ACHN (cell line): ENCODE measurements around the gene SIM2.

ENCODE experiments used
- DNase-seq: peaks from one replicate; pipeline ENCODE4 v3.0.0-alpha.2; 2015
- in situ Hi-C: cut with HindIII; loops from 2 replicates; pipeline ENCODE4 v1.10.0; 2017; ENCODE audit warnings: low sequenced_read_pairs, low pct_ligation_motif_present, low pct_unique_long_range_greater_than_20kb

The SIM2 gene

DNA sequence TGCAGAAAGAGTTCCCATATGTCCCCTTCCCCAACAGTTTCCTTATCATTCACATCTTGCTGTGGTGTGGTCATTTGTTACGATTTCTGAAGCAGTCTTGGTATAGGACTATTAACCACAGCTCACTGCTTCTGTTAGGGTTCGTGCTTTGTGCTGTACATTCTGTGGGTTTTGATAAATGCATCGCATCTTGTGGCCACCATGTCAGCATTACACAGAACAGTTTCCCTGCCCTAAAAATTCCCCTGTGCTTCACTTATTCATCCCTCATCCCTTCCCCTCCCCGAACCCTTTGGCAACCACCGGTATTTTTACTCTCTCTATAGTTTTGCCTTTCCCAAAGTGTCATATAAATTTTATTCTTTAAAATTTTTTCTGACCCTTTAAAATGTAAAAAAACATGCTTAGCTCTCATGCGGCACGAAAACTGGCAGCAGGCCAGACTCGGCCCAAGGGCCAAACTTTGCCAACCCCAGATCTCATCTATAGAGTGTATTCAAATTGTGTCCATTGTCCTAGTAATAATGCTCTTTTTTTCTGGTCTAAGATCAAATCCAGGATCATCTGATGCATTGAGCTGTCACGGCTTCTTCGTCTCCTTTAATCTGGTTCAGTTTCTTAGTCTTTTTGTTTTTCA lies 78.2 kb downstream of the SIM2 start:
- in situ Hi-C loops = no loop called here
- DNase-seq = no peak

DNA sequence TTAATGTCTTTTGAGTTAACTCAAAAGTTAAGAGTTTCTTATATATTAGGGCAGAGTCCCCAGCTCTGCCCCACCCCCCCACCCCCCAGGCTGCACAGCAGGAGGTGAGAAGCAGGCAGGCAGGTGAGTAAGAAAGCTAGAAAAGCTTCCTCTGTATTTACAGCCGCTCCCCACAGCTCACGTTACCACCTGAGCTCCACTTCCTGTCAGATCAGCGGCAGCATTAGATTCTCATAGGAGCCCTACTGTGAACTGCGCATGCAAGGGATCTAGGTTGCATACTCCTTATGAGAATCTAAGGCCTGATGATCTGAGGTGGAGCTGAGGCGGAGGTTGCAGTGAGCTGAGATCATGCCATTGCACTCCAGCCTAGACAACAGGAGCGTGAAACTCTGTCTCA lies 81.9 kb downstream of the SIM2 start:
- DNase-seq = no peak
- in situ Hi-C loops = no loop called here

DNA sequence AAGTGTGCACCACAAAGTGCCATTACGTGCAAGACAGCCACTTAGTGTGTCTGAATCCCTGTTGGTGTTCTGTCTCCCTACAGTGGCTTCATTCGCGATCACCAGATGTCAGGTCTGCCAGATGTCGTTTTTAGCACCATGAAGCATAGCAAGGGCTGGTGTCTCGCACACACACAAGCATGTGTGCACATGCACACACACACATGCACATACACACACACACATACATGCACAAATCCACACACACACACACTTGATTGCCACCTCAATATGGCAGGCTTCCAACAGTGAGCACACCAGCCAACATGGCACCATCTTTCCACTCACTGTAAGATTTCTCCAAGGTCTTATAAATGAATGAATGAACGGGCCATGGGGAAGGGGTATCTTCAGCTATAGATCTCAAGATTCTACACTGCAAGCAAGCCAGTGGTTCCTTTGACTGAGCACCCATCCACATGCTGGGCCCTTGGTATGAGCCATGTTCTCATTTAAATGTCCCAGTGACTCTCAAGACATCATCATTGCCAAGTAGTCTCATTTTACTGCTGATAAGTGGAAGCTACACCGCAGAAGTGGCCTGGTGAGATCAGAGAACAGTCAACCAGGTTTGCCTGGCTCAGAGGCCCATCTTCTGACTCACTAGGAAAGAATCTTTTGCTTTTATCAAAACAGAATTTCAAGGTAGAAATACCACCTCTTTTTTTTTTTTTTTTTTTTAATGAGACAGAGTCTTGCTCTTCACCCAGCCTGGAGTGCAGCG lies 84.9 kb downstream of the SIM2 start:
- peak; percentile 76 for DNase-seq
- in situ Hi-C loops = no loop called here

DNA sequence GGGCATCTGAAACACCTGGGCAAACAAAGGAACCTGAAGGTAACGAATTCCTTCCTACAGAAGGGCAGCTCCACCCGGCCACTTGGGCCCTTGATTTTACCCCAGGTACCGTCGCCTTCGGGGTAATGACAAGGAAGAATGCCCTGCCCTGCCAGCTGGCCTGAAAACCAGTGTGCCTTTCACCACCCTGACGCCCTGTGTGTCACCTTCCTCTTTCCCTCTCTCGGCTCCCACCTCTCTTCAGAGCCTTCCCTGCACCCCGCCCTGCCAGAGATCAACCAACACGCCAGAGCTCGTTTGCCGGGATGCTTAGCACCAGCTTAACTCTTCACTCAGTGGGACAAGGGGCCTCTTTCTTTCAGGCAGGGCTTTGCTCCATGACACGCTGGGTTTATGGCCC lies 86.0 kb downstream of the SIM2 start:
- in situ Hi-C loops = no loop called here
- DNase-seq = no peak

DNA sequence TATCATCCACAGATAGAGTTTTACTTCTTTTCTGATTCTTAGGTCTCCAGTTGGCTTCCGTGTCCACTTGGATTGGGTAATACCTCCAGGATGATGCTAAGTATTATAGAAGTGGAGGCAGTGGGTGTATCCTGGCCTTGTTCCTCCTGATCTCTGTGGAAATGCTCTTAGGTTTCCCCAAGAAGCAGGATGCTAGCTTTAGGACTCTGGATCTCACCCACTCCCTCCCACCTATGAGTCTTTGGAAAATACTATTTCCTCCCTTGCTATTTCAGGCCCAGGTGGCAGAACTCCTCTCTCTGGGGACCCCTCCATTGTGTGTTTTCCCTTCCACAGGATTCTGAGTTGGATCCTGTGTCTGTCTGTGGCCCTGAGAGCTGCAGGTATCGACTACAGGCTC lies 86.7 kb downstream of the SIM2 start:
- DNase-seq = no peak
- in situ Hi-C loops = no loop called here

DNA sequence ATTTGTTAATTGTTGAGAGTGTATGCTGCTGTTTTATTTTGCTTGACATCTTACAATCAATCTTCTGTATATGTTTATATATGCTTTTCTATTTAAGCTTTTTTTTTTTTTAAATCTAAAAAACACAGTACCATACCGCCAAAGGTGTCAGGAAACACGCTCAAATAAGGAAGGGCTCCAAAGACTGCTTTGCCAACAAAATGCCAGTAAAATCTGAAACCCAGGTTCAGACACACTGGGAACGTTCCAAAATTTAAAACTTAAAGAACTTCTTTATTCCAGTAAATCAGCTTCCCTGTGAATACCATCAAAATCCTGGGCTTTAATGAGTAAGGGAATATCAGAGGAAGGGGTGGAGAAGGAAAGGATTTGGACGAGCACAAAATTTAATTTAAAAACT lies 87.3 kb downstream of the SIM2 start:
- no peak for DNase-seq
- in situ Hi-C loops = no loop called here

DNA sequence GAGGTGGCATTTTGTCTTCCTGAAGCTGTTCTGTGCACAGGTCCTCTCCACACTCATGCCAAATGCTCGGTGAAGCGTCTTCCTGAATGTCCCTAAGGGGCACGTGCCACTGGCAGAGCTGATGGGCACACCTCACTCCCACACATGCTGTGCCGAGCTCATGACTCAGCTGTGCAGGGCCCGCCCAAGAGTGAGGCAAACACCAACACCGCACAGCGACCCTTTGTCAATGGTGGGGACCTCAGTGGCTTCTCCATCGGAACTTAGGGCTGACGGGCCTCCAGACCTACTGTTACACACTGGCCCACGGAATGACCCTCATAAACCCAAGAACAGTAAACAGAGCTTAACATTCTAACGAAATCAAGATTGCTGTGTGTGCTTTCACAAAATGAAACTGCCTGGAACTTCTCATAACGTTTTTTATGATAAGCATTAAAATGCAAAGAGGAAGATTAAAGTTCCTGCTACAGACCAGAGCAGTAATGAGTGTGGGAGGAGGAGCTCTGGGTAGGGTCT lies 89.3 kb downstream of the SIM2 start:
- in situ Hi-C loops = no loop called here
- peak; percentile 44 for DNase-seq

DNA sequence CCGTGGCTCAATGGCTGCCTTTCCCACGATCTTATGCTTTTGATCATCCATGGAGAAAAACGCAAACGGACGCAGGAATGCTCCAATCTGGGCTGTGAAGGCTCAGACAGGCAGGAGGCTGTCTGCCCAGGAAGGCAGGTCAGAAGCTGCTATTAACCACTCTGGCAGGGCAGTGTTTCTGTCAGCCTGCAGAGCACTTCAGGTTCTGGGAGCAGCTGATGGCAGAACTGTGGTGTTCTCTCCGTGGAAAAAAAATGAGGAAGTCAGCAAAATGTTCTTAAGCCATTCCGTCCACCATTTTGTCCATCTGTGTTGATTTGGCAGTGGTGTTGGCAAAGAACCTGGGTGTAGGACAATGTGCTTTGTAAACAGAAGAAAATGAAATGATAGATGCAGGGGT lies 91.7 kb downstream of the SIM2 start:
- DNase-seq = no peak
- in situ Hi-C loops = no loop called here

DNA sequence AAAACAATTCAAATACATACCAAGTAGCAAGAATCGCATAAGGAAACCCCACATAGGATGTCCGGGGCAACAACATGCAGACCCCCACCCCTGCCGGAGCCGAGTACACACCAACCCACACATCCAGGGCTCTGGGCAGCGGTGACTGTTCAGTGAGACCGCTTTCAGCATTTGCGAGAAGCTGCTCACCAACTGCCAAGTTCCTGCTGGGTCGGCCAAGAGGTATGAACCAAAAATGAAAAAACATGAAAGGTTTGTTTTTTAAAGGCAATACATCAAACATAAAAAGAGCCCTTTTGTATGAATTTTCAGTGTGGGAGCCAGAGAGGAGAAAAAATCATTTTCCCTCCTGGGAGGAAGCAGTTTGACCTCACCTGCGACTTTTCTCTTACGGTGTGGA lies 92.3 kb downstream of the SIM2 start:
- DNase-seq = no peak
- in situ Hi-C loops = no loop called here

DNA sequence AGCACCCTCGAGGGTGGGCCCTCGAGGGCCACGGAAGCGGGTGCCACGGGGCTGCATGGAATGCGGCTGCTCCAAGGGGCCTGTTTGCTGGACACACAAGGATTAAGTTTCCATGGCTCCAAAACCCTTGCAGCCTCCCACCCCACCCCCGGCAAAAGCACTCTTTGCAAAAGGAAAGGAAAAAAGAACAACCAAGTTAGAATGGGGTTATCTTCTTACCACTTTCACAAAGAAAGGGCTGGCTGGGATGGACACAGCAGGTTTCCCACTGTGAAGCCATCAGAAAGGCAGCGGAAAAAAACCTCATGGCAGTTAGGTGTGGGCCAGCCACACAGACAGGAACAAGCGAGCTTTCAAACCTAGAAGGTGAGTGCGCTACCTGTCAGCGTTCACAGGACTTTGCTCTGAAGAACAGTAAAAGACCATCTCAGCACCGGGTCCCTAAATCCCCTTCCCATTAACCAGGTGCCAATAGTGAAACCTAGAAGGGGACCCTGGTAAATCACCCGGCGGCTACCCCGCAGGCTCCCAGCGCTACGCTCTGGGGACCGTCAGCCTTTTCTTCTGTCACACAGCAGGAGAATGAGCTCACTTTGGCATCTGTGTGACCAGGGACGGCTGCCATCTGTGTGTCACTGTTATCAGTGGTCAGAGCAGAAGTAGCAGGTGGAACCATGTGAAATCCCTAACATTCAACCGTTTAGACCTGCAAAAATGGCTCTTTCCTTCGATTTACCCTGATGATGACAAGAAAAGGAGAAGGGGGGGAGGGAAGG lies 93.0 kb downstream of the SIM2 start:
- in situ Hi-C loops = no loop called here
- no peak for DNase-seq

DNA sequence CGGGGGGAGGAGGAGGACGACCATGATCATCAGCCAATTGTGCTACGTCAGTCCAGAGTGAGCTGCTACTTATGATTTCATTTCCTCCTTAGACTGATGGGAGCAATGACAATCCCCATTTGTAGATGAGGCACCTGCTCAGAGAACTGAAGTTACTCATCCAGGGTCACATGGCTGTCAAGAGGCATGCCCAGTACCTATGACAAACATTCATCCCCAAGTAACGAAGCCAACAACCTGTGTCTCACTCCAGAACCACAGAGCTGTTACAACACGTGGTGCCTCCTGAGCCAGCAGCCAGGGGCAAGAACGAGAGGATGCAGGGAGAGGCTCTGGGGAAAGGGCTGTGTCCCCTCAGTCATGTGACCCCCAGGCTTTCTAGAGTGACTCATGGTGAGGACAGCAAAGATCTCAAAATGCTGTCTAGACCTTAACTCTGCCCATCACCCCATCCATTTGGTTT lies 93.6 kb downstream of the SIM2 start:
- DNase-seq = no peak

DNA sequence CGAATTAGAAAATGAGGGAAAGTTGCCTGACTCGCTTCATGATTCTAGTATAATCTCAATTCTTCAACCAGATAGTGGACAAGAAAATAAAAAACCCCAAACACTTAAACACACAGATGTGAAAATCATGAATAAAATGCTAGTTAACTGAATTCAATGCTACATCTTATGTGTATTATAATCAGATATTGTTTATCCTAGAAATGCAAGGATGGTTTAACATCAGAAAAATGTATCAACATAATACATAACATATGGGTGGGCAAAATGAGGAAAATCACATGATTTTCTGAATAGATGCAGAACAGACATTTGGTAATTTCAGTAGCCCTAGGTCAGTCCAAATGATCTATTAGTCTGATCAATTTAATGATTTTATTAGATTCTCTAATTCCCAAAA lies 97.2 kb downstream of the SIM2 start:
- no peak for DNase-seq
- in situ Hi-C loops = no loop called here

More for the DNA sequence above, 93.6 kb downstream of the SIM2 start:
- in situ Hi-C loops = no loop called here

DNA sequence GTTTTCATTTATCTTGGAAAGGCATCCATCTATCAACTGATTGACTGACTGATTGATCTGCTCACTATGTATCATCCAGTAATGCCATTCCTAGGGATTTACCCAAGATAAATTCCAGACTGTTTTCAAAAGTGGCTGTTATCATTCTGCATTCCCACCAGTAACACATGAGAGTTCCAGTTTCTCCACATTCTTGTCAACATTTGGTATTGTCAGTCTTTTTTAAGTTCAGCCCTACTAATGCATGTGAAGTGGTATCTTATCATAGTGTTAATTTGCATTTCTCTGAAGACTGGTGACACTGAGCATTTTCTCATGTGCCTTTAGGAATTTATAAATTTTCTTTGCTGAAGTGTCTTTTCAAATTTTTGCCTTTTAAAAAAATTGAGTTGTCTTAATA lies 99.6 kb downstream of the SIM2 start:
- in situ Hi-C loops = no loop called here

More for the DNA sequence above, 99.6 kb downstream of the SIM2 start:
- DNase-seq = no peak
